ENCODE results near the gene CTXN2.
A peak's percentile ranks its signal among the peaks of the same experiment; 100 is the strongest.

The CTXN2 gene

GRCh38 chr15:48225771-48226170 is 34.3 kb downstream of the CTXN2 start:
- DNase-seq: no peak

DNA sequence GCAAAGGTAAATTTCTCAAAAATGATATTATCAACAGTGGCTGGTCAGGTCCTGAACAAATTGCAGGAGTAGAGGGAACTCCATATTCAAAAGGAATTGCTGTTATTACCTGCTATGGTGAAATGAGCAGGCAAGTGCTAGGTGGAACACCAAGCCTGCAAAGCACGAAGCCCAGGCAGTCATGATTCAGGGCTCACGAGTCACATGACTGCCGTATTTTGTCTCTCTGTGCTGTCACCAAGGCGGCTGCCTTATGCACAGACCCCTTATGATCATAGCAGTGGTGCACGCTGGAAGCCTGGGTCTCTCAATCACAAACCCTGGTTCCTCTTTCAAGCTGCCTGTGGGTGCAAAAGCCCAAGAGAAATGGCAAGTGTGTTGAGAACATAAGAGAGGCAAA is 39.0 kb downstream of the CTXN2 start:
- DNase-seq: no peak

DNA sequence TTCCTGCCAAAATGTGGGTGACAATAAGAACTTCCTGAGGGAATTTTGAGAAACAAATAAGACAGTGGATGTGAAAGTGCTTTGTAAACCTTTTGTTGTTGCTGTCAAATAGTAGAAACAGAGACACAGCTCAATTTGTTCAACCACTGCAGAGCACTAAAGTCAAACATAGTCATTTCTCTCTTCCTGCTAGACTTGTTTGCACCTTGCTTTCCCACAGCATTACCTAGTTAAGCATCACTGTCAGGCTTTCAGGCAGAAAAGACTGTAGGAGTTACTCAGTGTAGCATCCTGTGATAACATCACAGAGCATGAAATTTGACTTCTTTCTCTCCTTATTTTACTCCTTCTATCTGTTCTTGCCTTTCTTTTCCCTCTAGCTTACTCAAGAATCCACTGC is 41.8 kb downstream of the CTXN2 start:
- DNase-seq: no peak

DNA sequence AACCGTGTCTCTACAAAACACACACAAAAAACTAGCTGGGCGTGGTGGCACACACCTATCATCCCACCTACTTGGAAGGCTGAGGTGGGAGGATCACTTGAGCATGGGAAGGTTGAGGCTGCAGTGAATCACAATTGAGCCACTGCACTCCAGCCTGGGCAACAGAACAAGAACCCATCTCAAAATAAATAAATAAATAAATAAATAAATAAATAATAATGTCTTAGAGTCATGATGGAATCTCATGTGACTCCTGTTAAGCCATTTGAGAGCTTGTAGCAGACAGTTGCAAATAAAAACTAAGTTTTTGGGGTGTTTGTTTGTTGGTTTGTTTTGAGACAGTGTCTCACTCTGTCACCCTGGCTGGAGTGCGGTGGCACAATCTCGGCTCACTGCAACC is 47.9 kb downstream of the CTXN2 start:
- DNase-seq: no peak

DNA sequence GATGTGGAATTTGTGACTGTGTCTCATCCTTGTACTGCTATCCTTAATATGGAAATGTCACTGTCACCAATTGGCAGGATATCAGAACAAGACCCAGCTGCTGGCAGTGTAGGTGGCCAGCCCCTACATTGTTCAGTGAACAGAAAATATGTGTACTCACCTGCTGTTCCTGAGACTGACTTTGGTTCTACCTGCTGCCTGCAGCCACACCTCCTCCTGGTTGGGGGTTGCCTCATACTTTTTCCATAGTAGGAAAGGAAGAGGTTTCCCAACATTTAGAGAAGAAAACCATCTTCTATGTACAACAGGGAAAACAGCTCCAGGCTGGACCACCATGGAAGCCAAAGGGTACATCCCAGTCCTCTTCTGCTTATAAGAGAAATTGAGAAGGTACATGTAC is 50.5 kb downstream of the CTXN2 start:
- no peak for DNase-seq

DNA sequence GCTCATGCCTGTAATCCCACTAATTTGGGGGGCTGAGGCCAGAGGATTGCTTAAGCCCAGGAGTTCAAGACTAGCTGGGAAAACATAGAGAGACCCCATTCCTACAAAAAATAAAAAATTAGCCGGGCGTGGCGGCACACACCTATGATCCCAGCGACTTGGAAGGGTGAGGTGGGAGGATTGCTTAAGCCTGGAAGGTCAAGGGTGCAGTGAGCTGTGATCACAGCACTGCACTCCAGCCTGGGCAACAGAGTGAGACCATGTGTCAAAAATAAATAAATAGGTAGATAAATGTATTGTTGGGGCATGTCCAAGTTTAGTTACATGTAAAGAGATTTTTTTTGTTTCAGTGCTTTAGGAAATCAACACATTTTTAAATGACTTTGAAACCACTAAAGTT is 51.1 kb downstream of the CTXN2 start:
- no peak for DNase-seq

DNA sequence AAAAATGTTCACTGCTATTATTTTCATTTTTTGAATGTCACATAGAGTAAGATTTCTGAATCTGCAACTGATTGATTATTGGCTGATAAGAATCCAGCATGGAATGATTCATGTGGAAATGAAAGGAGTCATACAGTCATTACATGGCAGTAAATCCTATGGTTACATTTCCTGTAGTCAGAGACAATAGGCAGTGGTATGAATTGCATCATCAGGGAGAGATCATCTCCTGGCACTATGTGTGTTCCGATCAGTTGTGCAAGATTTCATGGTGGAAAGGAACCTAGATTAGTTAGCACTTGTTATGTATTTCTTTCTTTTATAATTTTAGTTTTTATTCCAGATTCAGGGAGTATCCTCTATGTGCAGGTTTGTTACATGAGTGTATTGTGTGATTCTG is 53.5 kb downstream of the CTXN2 start:
- DNase-seq: no peak

- no peak for DNase-seq
Observed at GRCh38 chr15:48248414-48248813, 56.9 kb downstream of the CTXN2 start.

- DNase-seq: peak; percentile 80
Observed at GRCh38 chr15:48250640-48251076, 59.2 kb downstream of the CTXN2 start.

- DNase-seq: no peak
Observed at GRCh38 chr15:48253172-48253571, 61.7 kb downstream of the CTXN2 start.
